ENCODE measurements around the gene PRDM16.

PRDM16 gene

DNA sequence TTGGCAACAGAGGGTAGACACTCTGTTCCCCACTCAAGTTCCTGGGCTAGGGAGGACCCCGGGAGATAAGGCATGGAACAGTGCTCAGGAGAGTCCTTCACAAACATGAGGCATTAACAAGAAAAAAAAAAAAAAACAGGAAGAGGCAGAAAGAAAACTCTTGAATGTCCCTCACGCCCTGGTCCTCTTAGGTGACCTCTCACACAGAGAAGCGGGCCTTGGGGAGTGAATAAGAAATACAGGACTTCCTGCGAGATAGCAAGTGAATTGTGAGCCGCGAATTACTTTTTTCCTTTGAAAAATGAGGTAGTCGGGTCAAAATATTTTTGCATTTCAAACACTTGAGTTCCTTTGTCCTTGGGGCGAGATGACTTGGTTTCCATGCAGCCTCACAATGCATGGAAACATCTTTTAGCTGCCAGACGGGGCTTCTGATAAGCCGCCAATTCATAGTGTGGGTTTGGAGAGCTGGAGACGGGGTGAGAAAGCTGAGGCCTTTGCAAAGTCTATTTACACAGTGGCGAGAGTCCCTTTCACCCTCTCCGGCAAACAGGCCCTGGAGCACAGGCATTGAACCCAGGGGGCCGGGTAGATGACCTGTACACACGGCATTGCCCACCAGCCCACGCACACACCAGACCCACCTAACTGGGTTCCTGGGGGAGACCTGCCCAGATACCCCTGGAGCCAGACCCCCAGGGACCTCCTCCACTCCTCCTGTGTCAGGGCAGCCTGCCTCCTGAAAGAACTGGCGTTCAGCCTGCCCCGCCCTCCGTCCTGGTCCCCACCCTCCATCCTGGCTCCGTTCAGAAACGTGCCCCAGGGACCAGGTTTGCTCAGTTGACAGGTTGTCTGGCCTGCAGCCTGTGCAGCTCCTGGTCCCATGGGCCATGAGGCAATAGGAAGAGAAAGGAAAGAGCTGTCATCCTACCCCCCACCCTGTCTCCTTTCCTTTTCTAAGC, 192.3 kb downstream of the PRDM16 start:
- DNase-seq (ENCODE audit: low spot score) = no peak
- ChIA-PET CTCF (interaction anchor here (0.7 kb wide), 1 partner anchor 24 kb away, joined by 3 read pairs; no protein-coding TSS in a partner anchor), POLR2A (ENCODE audit: low non-redundant PET) (no interaction called here)
- TF ChIP-seq, protein P1, sequence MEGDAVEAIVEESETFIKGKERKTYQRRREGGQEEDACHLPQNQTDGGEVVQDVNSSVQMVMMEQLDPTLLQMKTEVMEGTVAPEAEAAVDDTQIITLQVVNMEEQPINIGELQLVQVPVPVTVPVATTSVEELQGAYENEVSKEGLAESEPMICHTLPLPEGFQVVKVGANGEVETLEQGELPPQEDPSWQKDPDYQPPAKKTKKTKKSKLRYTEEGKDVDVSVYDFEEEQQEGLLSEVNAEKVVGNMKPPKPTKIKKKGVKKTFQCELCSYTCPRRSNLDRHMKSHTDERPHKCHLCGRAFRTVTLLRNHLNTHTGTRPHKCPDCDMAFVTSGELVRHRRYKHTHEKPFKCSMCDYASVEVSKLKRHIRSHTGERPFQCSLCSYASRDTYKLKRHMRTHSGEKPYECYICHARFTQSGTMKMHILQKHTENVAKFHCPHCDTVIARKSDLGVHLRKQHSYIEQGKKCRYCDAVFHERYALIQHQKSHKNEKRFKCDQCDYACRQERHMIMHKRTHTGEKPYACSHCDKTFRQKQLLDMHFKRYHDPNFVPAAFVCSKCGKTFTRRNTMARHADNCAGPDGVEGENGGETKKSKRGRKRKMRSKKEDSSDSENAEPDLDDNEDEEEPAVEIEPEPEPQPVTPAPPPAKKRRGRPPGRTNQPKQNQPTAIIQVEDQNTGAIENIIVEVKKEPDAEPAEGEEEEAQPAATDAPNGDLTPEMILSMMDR (conservative IDR thresholded peaks at IDR 0.05; ENCODE audit: low read depth) = no peak
- no peak overlapping the region for H3K27ac ChIP-seq

GRCh38 chr1:3261969-3262579, 193.1 kb downstream of the PRDM16 start:
- no peak for DNase-seq (ENCODE audit: low spot score)
- TF ChIP-seq, protein P1 (conservative IDR thresholded peaks at IDR 0.05; ENCODE audit: low read depth) = no peak
- POLR2A ChIA-PET (ENCODE audit: low non-redundant PET) = no interaction called here
- CTCF ChIA-PET = no interaction called here
- no peak overlapping the region for H3K27ac ChIP-seq

- POLR2A ChIA-PET (ENCODE audit: low non-redundant PET) = no interaction called here
- no peak for DNase-seq (ENCODE audit: low spot score)
- CTCF ChIA-PET = no interaction called here
Measured at GRCh38 chr1:3262681-3263286, 193.8 kb downstream of the PRDM16 start.

DNA sequence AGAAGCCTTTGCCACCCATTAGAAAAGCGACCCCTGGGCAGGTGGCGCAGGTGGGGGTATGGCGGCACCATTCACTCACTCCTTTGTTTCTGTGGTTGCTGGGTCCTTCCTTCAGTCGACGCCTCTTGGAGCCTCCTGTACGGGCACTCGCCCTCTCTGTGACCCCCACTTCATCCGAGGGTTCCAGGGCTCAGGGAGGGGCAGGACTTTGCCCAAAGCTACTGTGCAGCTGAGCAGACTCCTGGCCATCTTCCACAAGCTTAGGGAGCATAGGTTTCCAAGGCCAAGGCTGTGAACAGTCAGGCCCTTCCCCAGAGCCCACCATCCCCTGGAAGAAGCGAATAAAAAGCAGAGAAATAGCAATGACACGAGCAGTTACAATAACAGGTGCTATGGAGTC, 194.8 kb downstream of the PRDM16 start:
- ChIA-PET POLR2A (ENCODE audit: low non-redundant PET) (no interaction called here), CTCF (no interaction called here)
- TF ChIP-seq, protein P1 (conservative IDR thresholded peaks at IDR 0.05; ENCODE audit: low read depth) = no peak
- no peak overlapping the region for H3K27ac ChIP-seq
- DNase-seq (ENCODE audit: low spot score) = no peak

More at GRCh38 chr1:3262681-3263286, 193.8 kb downstream of the PRDM16 start:
- TF ChIP-seq, protein P1 (conservative IDR thresholded peaks at IDR 0.05; ENCODE audit: low read depth) = no peak
- no peak overlapping the region for H3K27ac ChIP-seq

GRCh38 chr1:3264456-3264855, 195.5 kb downstream of the PRDM16 start:
- ChIA-PET POLR2A (ENCODE audit: low non-redundant PET) (no interaction called here), CTCF (interaction anchor here (0.7 kb wide), 1 partner anchor 34 kb away, joined by 4 read pairs; no protein-coding TSS in a partner anchor)
- TF ChIP-seq, protein P1 (conservative IDR thresholded peaks at IDR 0.05; ENCODE audit: low read depth) = no peak
- no peak for DNase-seq (ENCODE audit: low spot score)
- H3K27ac ChIP-seq = no peak overlapping the region
